SK-N-SH treated with all-trans-retinoic acid at 6 μM for 48 hours (cell line): ENCODE measurements around the gene IDH1.

Experiments used
- ATAC-seq: fragments of 200-7000 bp; cut with Tn5 transposase; 3 replicates; pipeline ENCODE4 v1.9.1; 2020; ENCODE audit warnings: mild to moderate bottlenecking, moderate library complexity
- ARNTL ChIP-seq: fragments of 450-650 bp; formaldehyde crosslinking; IDR thresholded peaks from 2 replicates; pipeline ENCODE4 v1.5.0; 2020; ENCODE audit warnings: low read depth, mild to moderate bottlenecking, moderate library complexity, borderline replicate concordance
- BACH2 ChIP-seq: fragments of 250-450 bp; sonication (Bioruptor Pico); IDR thresholded peaks from 2 replicates; pipeline ENCODE4 v1.9.0; 2021; ENCODE audit warnings: mild to moderate bottlenecking, borderline replicate concordance
- CSDC2 ChIP-seq: fragments of 250-450 bp; sonication (Bioruptor Pico); IDR thresholded peaks from 2 replicates; pipeline ENCODE4 v1.5.0; 2020; ENCODE audit warnings: mild to moderate bottlenecking, moderate library complexity
- GLIS3 ChIP-seq: fragments of 250-450 bp; sonication (Bioruptor Pico); IDR thresholded peaks from 2 replicates; pipeline ENCODE4 v1.5.0; 2020; ENCODE audit warnings: mild to moderate bottlenecking, moderate library complexity
- ISL1 ChIP-seq: fragments of 250-450 bp; sonication (Bioruptor Pico); IDR thresholded peaks from 2 replicates; pipeline ENCODE4 v2.1.2; 2022; ENCODE audit warnings: mild to moderate bottlenecking, moderate library complexity
- OSR1 ChIP-seq: fragments of 250-450 bp; sonication (Bioruptor Pico); IDR thresholded peaks from 2 replicates; pipeline ENCODE4 v1.8.0; 2022; ENCODE audit warnings: moderate library complexity, mild to moderate bottlenecking, inconsistent platforms
- PPARA ChIP-seq: fragments of 250-450 bp; sonication (Bioruptor Pico); IDR thresholded peaks from 2 replicates; pipeline ENCODE4 v1.5.0; 2020; ENCODE audit warnings: mild to moderate bottlenecking, borderline replicate concordance
- RARB ChIP-seq: fragments of 250-450 bp; sonication (Bioruptor Pico); IDR thresholded peaks from 2 replicates; pipeline ENCODE4 v1.8.0; 2021; ENCODE audit warnings: mild to moderate bottlenecking, moderate library complexity
- SNAI2 ChIP-seq: fragments of 250-450 bp; sonication (Bioruptor Pico); IDR thresholded peaks from 2 replicates; pipeline ENCODE4 v1.5.0; 2020; ENCODE audit warnings: mild to moderate bottlenecking, moderate library complexity
- TOX ChIP-seq: fragments of 250-450 bp; sonication (Bioruptor Pico); IDR thresholded peaks from 2 replicates; pipeline ENCODE4 v1.8.0; 2021; ENCODE audit warnings: mild to moderate bottlenecking, moderate library complexity, borderline replicate concordance
- ZC3H10 ChIP-seq: fragments of 250-450 bp; sonication (Bioruptor Pico); IDR thresholded peaks from 2 replicates; pipeline ENCODE4 v1.5.1; 2021; ENCODE audit warnings: mild to moderate bottlenecking, moderate library complexity
- ZFP3 ChIP-seq: fragments of 250-450 bp; sonication (Bioruptor Pico); IDR thresholded peaks from 2 replicates; pipeline ENCODE4 v1.5.0; 2020; ENCODE audit warnings: mild to moderate bottlenecking, moderate library complexity
- ZFP30 ChIP-seq: fragments of 450-650 bp; formaldehyde crosslinking; IDR thresholded peaks from 2 replicates; pipeline ENCODE4 v1.5.0; 2022; ENCODE audit warnings: mild to moderate bottlenecking, moderate library complexity
- ZNF8 ChIP-seq: fragments of 450-650 bp; formaldehyde crosslinking; IDR thresholded peaks from 2 replicates; pipeline ENCODE4 v1.5.0; 2020; ENCODE audit warnings: mild to moderate bottlenecking, moderate library complexity
- TF ChIP-seq, protein P1 (sequence below): fragments of 250-450 bp; sonication (Bioruptor Pico); IDR thresholded peaks from 2 replicates; pipeline ENCODE4 v1.8.0; 2021; ENCODE audit warnings: low read depth, mild to moderate bottlenecking, moderate library complexity, borderline replicate concordance
- TF ChIP-seq, protein P2 (sequence below): fragments of 250-450 bp; sonication (Bioruptor Pico); IDR thresholded peaks from 2 replicates; pipeline ENCODE4 v1.8.0; 2020; ENCODE audit warnings: mild to moderate bottlenecking, moderate library complexity, borderline replicate concordance
- TF ChIP-seq, protein P3 (sequence below): fragments of 250-450 bp; sonication (Bioruptor Pico); IDR thresholded peaks from 2 replicates; pipeline ENCODE4 v1.5.0; 2020; ENCODE audit warnings: mild to moderate bottlenecking, moderate library complexity
- TF ChIP-seq, protein P4 (sequence below): fragments of 250-450 bp; sonication (Bioruptor Pico); IDR thresholded peaks from 2 replicates; pipeline ENCODE4 v1.5.1; 2020; ENCODE audit warnings: low read depth, mild to moderate bottlenecking, moderate library complexity

The IDH1 gene

DNA sequence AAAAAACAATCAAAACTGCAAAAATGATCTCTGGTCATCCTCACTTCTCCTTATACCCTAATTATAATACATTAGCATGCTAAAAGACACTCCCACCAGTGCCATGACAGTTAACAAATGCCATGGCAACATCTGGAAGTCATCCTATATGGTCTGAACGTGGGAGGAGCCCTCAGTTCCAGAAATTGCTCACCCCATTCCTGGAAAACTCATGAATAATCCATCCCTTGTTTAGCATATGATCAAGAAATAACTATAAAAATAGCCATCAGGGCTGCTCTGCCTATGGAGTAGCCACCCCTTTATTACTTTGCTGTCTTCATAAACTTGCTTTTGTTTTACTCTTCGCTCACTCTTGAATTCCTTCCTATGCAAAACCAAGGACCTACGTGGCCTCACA is 59.3 kb downstream of the IDH1 start:
- no peak for ATAC-seq
- no peak for TF ChIP-seq PPARA
- TF ChIP-seq SNAI2 (CRISPR knock-in tag), result no peak
- TF ChIP-seq ISL1 (CRISPR knock-in tag), result no peak
- TF ChIP-seq CSDC2 (CRISPR knock-in tag), result no peak
- TF ChIP-seq, protein P1, sequence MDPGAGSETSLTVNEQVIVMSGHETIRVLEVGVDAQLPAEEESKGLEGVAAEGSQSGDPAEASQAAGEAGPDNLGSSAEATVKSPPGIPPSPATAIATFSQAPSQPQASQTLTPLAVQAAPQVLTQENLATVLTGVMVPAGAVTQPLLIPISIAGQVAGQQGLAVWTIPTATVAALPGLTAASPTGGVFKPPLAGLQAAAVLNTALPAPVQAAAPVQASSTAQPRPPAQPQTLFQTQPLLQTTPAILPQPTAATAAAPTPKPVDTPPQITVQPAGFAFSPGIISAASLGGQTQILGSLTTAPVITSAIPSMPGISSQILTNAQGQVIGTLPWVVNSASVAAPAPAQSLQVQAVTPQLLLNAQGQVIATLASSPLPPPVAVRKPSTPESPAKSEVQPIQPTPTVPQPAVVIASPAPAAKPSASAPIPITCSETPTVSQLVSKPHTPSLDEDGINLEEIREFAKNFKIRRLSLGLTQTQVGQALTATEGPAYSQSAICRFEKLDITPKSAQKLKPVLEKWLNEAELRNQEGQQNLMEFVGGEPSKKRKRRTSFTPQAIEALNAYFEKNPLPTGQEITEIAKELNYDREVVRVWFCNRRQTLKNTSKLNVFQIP (CRISPR knock-in tag), result no peak
- TF ChIP-seq ZNF8 (CRISPR knock-in tag), result no peak
- no peak for TF ChIP-seq TOX (CRISPR knock-in tag)
- no peak for TF ChIP-seq ZFP3 (CRISPR knock-in tag)
- no peak for TF ChIP-seq BACH2 (CRISPR knock-in tag)
- TF ChIP-seq OSR1 (CRISPR knock-in tag), result no peak
- TF ChIP-seq GLIS3 (CRISPR knock-in tag), result no peak
- TF ChIP-seq, all 23 proteins: peak for 0

DNA sequence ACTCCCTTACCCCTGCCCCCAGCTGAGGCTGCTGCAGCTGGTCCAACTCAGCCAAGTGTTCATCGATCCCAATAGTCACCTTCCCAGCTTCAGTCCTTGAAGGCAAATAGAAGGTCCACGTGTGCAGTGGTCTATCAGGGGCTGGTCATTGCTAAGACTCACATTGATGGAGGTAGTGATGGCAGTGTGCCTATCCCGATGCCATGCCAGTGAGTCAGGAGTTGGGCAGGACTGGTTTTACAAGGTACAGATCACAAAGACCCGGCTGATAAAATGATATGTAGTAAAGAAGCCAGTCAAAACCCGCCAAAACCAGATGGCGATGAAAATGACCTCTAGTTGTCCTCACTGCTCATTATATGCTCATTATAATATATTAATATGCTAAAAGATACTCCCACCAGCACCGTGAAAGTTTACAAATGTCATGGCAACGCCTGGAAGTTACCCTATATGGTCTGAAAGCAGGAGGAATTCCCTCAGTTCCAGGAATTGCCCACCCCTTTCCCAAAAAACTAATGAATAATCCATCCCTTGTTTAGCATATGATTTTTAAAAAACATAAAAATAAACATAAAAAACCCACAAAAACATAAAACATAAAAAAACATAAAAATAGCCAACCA is 62.1 kb downstream of the IDH1 start:
- TF ChIP-seq ZFP3 (CRISPR knock-in tag) (no peak), ISL1 (CRISPR knock-in tag) (no peak), ZFP30 (CRISPR knock-in tag) (no peak), ZNF8 (CRISPR knock-in tag) (no peak), ZC3H10 (CRISPR knock-in tag) (no peak), CSDC2 (CRISPR knock-in tag) (no peak), RARB (CRISPR knock-in tag) (no peak), PPARA (no peak), BACH2 (CRISPR knock-in tag) (no peak), ARNTL (no peak), GLIS3 (CRISPR knock-in tag) (no peak), OSR1 (CRISPR knock-in tag) (no peak)
- TF ChIP-seq, protein P2, sequence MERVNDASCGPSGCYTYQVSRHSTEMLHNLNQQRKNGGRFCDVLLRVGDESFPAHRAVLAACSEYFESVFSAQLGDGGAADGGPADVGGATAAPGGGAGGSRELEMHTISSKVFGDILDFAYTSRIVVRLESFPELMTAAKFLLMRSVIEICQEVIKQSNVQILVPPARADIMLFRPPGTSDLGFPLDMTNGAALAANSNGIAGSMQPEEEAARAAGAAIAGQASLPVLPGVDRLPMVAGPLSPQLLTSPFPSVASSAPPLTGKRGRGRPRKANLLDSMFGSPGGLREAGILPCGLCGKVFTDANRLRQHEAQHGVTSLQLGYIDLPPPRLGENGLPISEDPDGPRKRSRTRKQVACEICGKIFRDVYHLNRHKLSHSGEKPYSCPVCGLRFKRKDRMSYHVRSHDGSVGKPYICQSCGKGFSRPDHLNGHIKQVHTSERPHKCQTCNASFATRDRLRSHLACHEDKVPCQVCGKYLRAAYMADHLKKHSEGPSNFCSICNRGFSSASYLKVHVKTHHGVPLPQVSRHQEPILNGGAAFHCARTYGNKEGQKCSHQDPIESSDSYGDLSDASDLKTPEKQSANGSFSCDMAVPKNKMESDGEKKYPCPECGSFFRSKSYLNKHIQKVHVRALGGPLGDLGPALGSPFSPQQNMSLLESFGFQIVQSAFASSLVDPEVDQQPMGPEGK (CRISPR knock-in tag), result no peak
- TF ChIP-seq, protein P3, sequence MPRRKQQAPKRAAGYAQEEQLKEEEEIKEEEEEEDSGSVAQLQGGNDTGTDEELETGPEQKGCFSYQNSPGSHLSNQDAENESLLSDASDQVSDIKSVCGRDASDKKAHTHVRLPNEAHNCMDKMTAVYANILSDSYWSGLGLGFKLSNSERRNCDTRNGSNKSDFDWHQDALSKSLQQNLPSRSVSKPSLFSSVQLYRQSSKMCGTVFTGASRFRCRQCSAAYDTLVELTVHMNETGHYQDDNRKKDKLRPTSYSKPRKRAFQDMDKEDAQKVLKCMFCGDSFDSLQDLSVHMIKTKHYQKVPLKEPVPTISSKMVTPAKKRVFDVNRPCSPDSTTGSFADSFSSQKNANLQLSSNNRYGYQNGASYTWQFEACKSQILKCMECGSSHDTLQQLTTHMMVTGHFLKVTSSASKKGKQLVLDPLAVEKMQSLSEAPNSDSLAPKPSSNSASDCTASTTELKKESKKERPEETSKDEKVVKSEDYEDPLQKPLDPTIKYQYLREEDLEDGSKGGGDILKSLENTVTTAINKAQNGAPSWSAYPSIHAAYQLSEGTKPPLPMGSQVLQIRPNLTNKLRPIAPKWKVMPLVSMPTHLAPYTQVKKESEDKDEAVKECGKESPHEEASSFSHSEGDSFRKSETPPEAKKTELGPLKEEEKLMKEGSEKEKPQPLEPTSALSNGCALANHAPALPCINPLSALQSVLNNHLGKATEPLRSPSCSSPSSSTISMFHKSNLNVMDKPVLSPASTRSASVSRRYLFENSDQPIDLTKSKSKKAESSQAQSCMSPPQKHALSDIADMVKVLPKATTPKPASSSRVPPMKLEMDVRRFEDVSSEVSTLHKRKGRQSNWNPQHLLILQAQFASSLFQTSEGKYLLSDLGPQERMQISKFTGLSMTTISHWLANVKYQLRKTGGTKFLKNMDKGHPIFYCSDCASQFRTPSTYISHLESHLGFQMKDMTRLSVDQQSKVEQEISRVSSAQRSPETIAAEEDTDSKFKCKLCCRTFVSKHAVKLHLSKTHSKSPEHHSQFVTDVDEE (CRISPR knock-in tag), result no peak
- TF ChIP-seq, protein P4, sequence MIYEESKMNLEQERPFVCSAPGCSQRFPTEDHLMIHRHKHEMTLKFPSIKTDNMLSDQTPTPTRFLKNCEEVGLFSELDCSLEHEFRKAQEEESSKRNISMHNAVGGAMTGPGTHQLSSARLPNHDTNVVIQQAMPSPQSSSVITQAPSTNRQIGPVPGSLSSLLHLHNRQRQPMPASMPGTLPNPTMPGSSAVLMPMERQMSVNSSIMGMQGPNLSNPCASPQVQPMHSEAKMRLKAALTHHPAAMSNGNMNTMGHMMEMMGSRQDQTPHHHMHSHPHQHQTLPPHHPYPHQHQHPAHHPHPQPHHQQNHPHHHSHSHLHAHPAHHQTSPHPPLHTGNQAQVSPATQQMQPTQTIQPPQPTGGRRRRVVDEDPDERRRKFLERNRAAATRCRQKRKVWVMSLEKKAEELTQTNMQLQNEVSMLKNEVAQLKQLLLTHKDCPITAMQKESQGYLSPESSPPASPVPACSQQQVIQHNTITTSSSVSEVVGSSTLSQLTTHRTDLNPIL (CRISPR knock-in tag), result no peak
- ATAC-seq, result no peak

DNA sequence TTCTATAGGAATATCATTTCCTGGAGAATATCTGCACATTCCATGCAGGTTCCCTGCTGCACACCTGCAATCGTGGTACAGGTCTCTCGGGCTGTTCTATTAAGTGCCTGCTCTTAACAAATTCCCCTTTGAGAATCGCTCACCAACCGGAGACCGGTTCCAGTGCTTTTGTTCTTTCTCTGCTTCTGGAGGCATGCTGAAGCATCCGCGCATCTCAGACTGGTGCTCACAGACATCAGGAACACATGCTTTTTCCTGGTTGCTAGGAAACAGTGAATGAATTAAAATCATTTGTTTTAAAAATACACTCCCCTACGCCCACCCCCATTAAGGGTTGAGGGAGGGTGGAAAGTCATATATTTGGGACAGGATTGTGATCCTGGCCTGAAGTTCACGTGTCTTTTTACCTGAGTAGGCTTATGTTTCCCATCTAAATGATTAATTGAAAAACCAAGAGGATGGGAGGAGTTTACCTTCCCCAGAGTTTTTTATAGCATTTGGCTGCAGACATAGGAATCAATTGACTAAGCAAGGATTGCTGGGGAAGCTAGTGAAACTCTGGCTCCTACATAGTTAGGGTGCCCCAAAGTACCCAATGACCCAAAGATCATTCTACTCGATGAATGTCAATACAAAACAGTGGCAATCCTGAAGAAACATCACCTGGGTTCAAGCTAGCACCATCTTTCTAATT is 64.9 kb downstream of the IDH1 start, which contains the start of gene C2orf80:
Gene C2orf80, minus strand, starts transcription at position 221 of the 694 bp plus-strand sequence. CDS start 3,044 bp downstream, outside the sequence.
- TF ChIP-seq CSDC2 (CRISPR knock-in tag) (no peak), ZNF8 (CRISPR knock-in tag) (no peak), ZFP30 (CRISPR knock-in tag) (no peak), GLIS3 (CRISPR knock-in tag) (no peak), PPARA (no peak)
- TF ChIP-seq, protein P2 (CRISPR knock-in tag), result no peak
- no peak for ATAC-seq
